DOHH2 (cell line): ENCODE results near the gene PYGO2.

Experiments used
- CTCF ChIP-seq: fragments of 200-600 bp; sonication (generic); IDR thresholded peaks from one replicate; pipeline ENCODE4 v1.5.1; 2014; ENCODE audit warnings: antibody characterized with exemption, mild to moderate bottlenecking, low read depth, low read length; ENCODE audit not compliant: poor library complexity, severe bottlenecking
- EZH2phosphoT487 ChIP-seq: fragments of 200-600 bp; sonication (generic); IDR thresholded peaks from 2 replicates; pipeline ENCODE4 v1.6.1; 2017; ENCODE audit warnings: borderline replicate concordance, mild to moderate bottlenecking, antibody characterized with exemption, low read length, moderate library complexity, mixed read lengths

GRCh38 chr1:154988058-154988954, 26.7 kb upstream of the PYGO2 start:
- peak; percentile 21 for TF ChIP-seq CTCF
- no peak for TF ChIP-seq EZH2phosphoT487
